Effector memory CD4-positive, alpha-beta T cell (primary cell): ENCODE data around the gene ERC2.

Experiments used
- DNase-seq, 3 donors: peaks; one replicate each; pipeline ENCODE4 v3.0.0-alpha.2; 2020
- H3K27ac ChIP-seq: 2 replicates; pipeline ENCODE4 v1.7.0; 2013; ENCODE audit warnings: mild to moderate bottlenecking, low read length, moderate library complexity; ENCODE audit not compliant: insufficient read depth, poor library complexity, severe bottlenecking
- H3K27me3 ChIP-seq: replicated peaks from 2 replicates; pipeline ENCODE4 v1.7.0; 2013; ENCODE audit warnings: mild to moderate bottlenecking, low read length; ENCODE audit not compliant: insufficient read depth, control insufficient read depth, poor library complexity, severe bottlenecking
- H3K36me3 ChIP-seq: 2 replicates; pipeline ENCODE4 v1.7.0; 2013; ENCODE audit warnings: mild to moderate bottlenecking, low read length, moderate library complexity; ENCODE audit not compliant: control insufficient read depth, insufficient read depth
- H3K4me1 ChIP-seq: 2 replicates; pipeline ENCODE4 v1.7.0; 2013; ENCODE audit warnings: low read length, mild to moderate bottlenecking; ENCODE audit not compliant: control insufficient read depth, insufficient read depth, poor library complexity, severe bottlenecking
- H3K4me3 ChIP-seq: 2 replicates; pipeline ENCODE4 v1.7.0; 2013; ENCODE audit warnings: low read length, low read depth, mild to moderate bottlenecking; ENCODE audit not compliant: insufficient read depth, poor library complexity, severe bottlenecking
- H3K9me3 ChIP-seq: 2 replicates; pipeline ENCODE4 v1.7.0; 2013; ENCODE audit warnings: mild to moderate bottlenecking, low read length, moderate library complexity; ENCODE audit not compliant: control insufficient read depth

The ERC2 gene

GRCh38 chr3:56323986-56324420 is 144.3 kb downstream of the ERC2 start:
- H3K27me3 ChIP-seq: no peaks in the 10 kb centered on the region
- H3K4me1 ChIP-seq: no peaks in the 10 kb centered on the region
- no peak overlapping the region for H3K27ac ChIP-seq
- no peaks in the 10 kb centered on the region for H3K36me3 ChIP-seq
- H3K9me3 ChIP-seq: no peaks in the 10 kb centered on the region
- H3K4me3 ChIP-seq: no peak overlapping the region
- no peak for DNase-seq

- no peak overlapping the region for H3K27ac ChIP-seq
- no peak for DNase-seq
- H3K4me1 ChIP-seq: no peaks in the 10 kb centered on the region
- no peaks in the 10 kb centered on the region for H3K27me3 ChIP-seq
- H3K9me3 ChIP-seq: no peaks in the 10 kb centered on the region
- no peak overlapping the region for H3K4me3 ChIP-seq
- no peaks in the 10 kb centered on the region for H3K36me3 ChIP-seq
Observed at GRCh38 chr3:56322862-56323261, 145.4 kb downstream of the ERC2 start.

- no peaks in the 10 kb centered on the region for H3K9me3 ChIP-seq
- H3K27me3 ChIP-seq: no peaks in the 10 kb centered on the region
- no peaks in the 10 kb centered on the region for H3K36me3 ChIP-seq
- no peaks in the 10 kb centered on the region for H3K4me1 ChIP-seq
- no peak overlapping the region for H3K4me3 ChIP-seq
- H3K27ac ChIP-seq: no peak overlapping the region
- DNase-seq: no peak
Observed at GRCh38 chr3:56321892-56322291, 146.4 kb downstream of the ERC2 start.

GRCh38 chr3:56321383-56321782 is 146.9 kb downstream of the ERC2 start:
- no peak overlapping the region for H3K27ac ChIP-seq
- no peaks in the 10 kb centered on the region for H3K27me3 ChIP-seq
- H3K4me1 ChIP-seq: no peaks in the 10 kb centered on the region
- DNase-seq: no peak
- no peak overlapping the region for H3K4me3 ChIP-seq
- no peaks in the 10 kb centered on the region for H3K9me3 ChIP-seq
- H3K36me3 ChIP-seq: no peaks in the 10 kb centered on the region

- DNase-seq: no peak
- H3K4me3 ChIP-seq: no peak overlapping the region
- no peaks in the 10 kb centered on the region for H3K27me3 ChIP-seq
- H3K36me3 ChIP-seq: no peaks in the 10 kb centered on the region
- H3K4me1 ChIP-seq: no peaks in the 10 kb centered on the region
- no peak overlapping the region for H3K27ac ChIP-seq
- no peaks in the 10 kb centered on the region for H3K9me3 ChIP-seq
Observed at GRCh38 chr3:56320883-56321282, 147.4 kb downstream of the ERC2 start.

GRCh38 chr3:56318891-56319290 is 149.4 kb downstream of the ERC2 start:
- no peak overlapping the region for H3K4me3 ChIP-seq
- H3K9me3 ChIP-seq: no peaks in the 10 kb centered on the region
- no peaks in the 10 kb centered on the region for H3K36me3 ChIP-seq
- H3K27me3 ChIP-seq: no peaks in the 10 kb centered on the region
- H3K27ac ChIP-seq: no peak overlapping the region
- DNase-seq: no peak
- no peaks in the 10 kb centered on the region for H3K4me1 ChIP-seq

GRCh38 chr3:56316944-56317343 is 151.3 kb downstream of the ERC2 start:
- Histone ChIP-seq H3K4me1 (no peaks in the 10 kb centered on the region), H3K9me3 (no peaks in the 10 kb centered on the region), H3K4me3 (no peak overlapping the region), H3K27me3 (no peaks in the 10 kb centered on the region), H3K36me3 (no peaks in the 10 kb centered on the region), H3K27ac (no peak overlapping the region)
- DNase-seq: no peak

GRCh38 chr3:56314842-56315241 is 153.4 kb downstream of the ERC2 start:
- no peaks in the 10 kb centered on the region for H3K9me3 ChIP-seq
- DNase-seq: no peak
- no peaks in the 10 kb centered on the region for H3K27me3 ChIP-seq
- no peak overlapping the region for H3K4me3 ChIP-seq
- H3K36me3 ChIP-seq: no peaks in the 10 kb centered on the region
- no peaks in the 10 kb centered on the region for H3K4me1 ChIP-seq
- no peak overlapping the region for H3K27ac ChIP-seq

GRCh38 chr3:56309465-56309864 is 158.8 kb downstream of the ERC2 start:
- no peak for DNase-seq
- Histone ChIP-seq H3K36me3 (no peaks in the 10 kb centered on the region), H3K9me3 (no peaks in the 10 kb centered on the region), H3K27me3 (no peaks in the 10 kb centered on the region), H3K4me1 (no peaks in the 10 kb centered on the region), H3K4me3 (no peak overlapping the region), H3K27ac (no peak overlapping the region)

- no peak overlapping the region for H3K27ac ChIP-seq
- H3K36me3 ChIP-seq: no peaks in the 10 kb centered on the region
- H3K4me1 ChIP-seq: no peaks in the 10 kb centered on the region
- no peak for DNase-seq
- H3K27me3 ChIP-seq: no peaks in the 10 kb centered on the region
- H3K9me3 ChIP-seq: no peaks in the 10 kb centered on the region
- no peak overlapping the region for H3K4me3 ChIP-seq
Observed at GRCh38 chr3:56308471-56308870, 159.8 kb downstream of the ERC2 start.

GRCh38 chr3:56304069-56304468 is 164.2 kb downstream of the ERC2 start:
- no peaks in the 10 kb centered on the region for H3K9me3 ChIP-seq
- no peaks in the 10 kb centered on the region for H3K36me3 ChIP-seq

More at GRCh38 chr3:56304069-56304468, 164.2 kb downstream of the ERC2 start:
- no peak overlapping the region for H3K4me3 ChIP-seq
- no peaks in the 10 kb centered on the region for H3K4me1 ChIP-seq
- no peaks in the 10 kb centered on the region for H3K27me3 ChIP-seq
- DNase-seq: no peak
- no peak overlapping the region for H3K27ac ChIP-seq
